ENCODE measurements around the gene LRRC8E. TPM values are rescaled to one million over a fixed set of nuclear protein-coding genes. Genes with fewer than 3 reads are reported as not detected.

The LRRC8E gene
- total RNA-seq (2022; extraction: Qiagen RNA extraction; ENCODE audit: low read depth): 5.1 to 7.1 TPM (median 6.3 TPM) in 5 replicates

GRCh38 chr19:7888145-7888825, at the start of gene LRRC8E:
Gene LRRC8E, plus strand, starts transcription at chr19:7888510. Its CDS starts 7,094 bp downstream, at chr19:7895604.

GRCh38 chr19:7874076-7874896, 14.0 kb upstream of the LRRC8E start, which contains the start of gene PRR36:
Gene PRR36, minus strand, starts transcription at chr19:7874390. Its CDS starts 701 bp downstream, at chr19:7873689.

GRCh38 chr19:7903244-7904073, 15.1 kb downstream of the LRRC8E start, which contains the start of gene MAP2K7:
Gene MAP2K7, plus strand, starts transcription at chr19:7903877. Its CDS starts 68 bp downstream, at chr19:7903945.

GRCh38 chr19:7914598-7915045, 26.3 kb downstream of the LRRC8E start, which contains the start of gene TGFBR3L:
Gene TGFBR3L, plus strand, starts transcription at chr19:7914830.

GRCh38 chr19:7919610-7920518, 31.6 kb downstream of the LRRC8E start, which contains the start of gene SNAPC2:
Gene SNAPC2, plus strand, starts transcription at chr19:7920338. Its CDS starts 29 bp downstream, at chr19:7920367.

GRCh38 chr19:7926021-7926726, 37.9 kb downstream of the LRRC8E start, which contains the start of gene CTXN1:
Gene CTXN1, minus strand, starts transcription at chr19:7926135. Its CDS starts 597 bp downstream, at chr19:7925538.

GRCh38 chr19:7943444-7944176, 55.3 kb downstream of the LRRC8E start, which contains the start of gene TIMM44:
Gene TIMM44, minus strand, starts transcription at chr19:7943666. Its CDS starts 15 bp downstream, at chr19:7943651.

Other genes with a start within 250 kb of the LRRC8E start
- not detected in 5 replicates for gene RETN, start 219.5 kb upstream of the LRRC8E start, total RNA-seq (2022; extraction: Qiagen RNA extraction; ENCODE audit: low read depth)
- not detected in 5 replicates for gene MCEMP1, start 211.4 kb upstream of the LRRC8E start, total RNA-seq (2022; extraction: Qiagen RNA extraction; ENCODE audit: low read depth)
- 52.4 to 111 TPM (median 106 TPM) in 5 replicates for gene TRAPPC5, start 207.7 kb upstream of the LRRC8E start, total RNA-seq (2022; extraction: Qiagen RNA extraction; ENCODE audit: low read depth)
- not detected in 5 replicates for gene FCER2, start 186.4 kb upstream of the LRRC8E start, total RNA-seq (2022; extraction: Qiagen RNA extraction; ENCODE audit: low read depth)
- gene CLEC4G, start 156.4 kb upstream of the LRRC8E start, total RNA-seq (2022; extraction: Qiagen RNA extraction; ENCODE audit: low read depth): not detected in 5 replicates
- gene CD209, start 141.0 kb upstream of the LRRC8E start, total RNA-seq (2022; extraction: Qiagen RNA extraction; ENCODE audit: low read depth): not detected in 5 replicates
- gene CLEC4M, start 125.3 kb upstream of the LRRC8E start, total RNA-seq (2022; extraction: Qiagen RNA extraction; ENCODE audit: low read depth): not detected in 5 replicates
- gene EVI5L, start 58.3 kb upstream of the LRRC8E start, total RNA-seq (2022; extraction: Qiagen RNA extraction; ENCODE audit: low read depth): 1.3 to 1.7 TPM (median 1.5 TPM) in 5 replicates
- gene PRR36, start 14.1 kb upstream of the LRRC8E start, total RNA-seq (2022; extraction: Qiagen RNA extraction; ENCODE audit: low read depth): 0.22 to 0.49 TPM (median 0.41 TPM) in 5 replicates
- gene MAP2K7, start 15.4 kb downstream of the LRRC8E start, total RNA-seq (2022; extraction: Qiagen RNA extraction; ENCODE audit: low read depth): 10.9 to 15.6 TPM (median 14.6 TPM) in 5 replicates
- gene TGFBR3L, start 26.3 kb downstream of the LRRC8E start, total RNA-seq (2022; extraction: Qiagen RNA extraction; ENCODE audit: low read depth): 1.1 to 2.2 TPM (median 1.9 TPM) in 5 replicates
- gene SNAPC2, start 31.8 kb downstream of the LRRC8E start, total RNA-seq (2022; extraction: Qiagen RNA extraction; ENCODE audit: low read depth): 19.7 to 30.6 TPM (median 27.1 TPM) in 5 replicates
- gene CTXN1, start 37.6 kb downstream of the LRRC8E start, total RNA-seq (2022; extraction: Qiagen RNA extraction; ENCODE audit: low read depth): 10.4 to 21.1 TPM (median 20.1 TPM) in 5 replicates
- 24.7 to 28.6 TPM (median 27.5 TPM) in 5 replicates for gene TIMM44, start 55.2 kb downstream of the LRRC8E start, total RNA-seq (2022; extraction: Qiagen RNA extraction; ENCODE audit: low read depth)
- 66.2 to 71.1 TPM (median 68.4 TPM) in 5 replicates for gene ELAVL1, start 117.1 kb downstream of the LRRC8E start, total RNA-seq (2022; extraction: Qiagen RNA extraction; ENCODE audit: low read depth)
- gene CCL25, start 164.2 kb downstream of the LRRC8E start, total RNA-seq (2022; extraction: Qiagen RNA extraction; ENCODE audit: low read depth): not detected in 5 replicates